Measurements from ENCODE around the gene MME.

DNA sequence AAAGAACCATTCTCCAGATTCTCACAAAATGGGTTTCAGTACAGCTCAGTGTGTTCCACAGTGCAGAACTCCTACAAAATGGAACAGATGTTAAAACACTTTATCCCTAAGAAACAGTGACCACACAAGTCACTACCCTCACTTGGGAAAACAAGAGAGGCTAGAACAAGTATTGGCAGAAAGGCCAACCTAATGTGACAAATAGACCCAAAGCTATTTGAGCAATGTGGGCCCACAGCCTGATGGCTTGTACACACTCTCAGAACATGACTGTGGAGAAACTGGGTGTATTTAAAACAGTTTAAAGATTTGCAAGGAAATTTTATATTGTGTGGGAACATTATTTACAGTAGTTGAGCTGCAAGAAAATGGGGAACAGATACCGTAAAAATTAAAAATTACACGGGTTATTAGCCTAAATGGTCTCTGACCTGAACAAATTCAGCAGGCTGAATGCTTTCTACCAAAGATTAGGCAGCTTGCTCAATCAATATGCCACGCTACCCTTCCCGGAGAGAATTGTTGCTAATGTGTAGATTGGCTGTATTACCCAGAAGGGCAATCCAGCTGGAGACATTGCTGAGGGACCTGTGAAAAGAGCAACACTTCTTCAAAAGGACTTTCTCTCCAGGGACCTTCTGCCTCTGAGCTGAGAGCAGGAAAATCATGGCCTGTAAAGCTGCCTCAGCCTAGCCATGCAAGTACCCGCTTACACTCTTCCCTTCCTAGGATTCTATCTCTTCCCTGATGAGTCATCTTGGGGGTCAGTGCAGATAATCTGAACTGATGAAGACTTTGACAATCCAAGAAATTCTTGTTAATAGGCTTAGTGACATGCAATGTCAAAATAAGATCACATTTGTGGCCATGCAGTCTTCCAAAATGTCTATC, 116.3 kb downstream of the MME start:
- TF ChIP-seq, protein P1, sequence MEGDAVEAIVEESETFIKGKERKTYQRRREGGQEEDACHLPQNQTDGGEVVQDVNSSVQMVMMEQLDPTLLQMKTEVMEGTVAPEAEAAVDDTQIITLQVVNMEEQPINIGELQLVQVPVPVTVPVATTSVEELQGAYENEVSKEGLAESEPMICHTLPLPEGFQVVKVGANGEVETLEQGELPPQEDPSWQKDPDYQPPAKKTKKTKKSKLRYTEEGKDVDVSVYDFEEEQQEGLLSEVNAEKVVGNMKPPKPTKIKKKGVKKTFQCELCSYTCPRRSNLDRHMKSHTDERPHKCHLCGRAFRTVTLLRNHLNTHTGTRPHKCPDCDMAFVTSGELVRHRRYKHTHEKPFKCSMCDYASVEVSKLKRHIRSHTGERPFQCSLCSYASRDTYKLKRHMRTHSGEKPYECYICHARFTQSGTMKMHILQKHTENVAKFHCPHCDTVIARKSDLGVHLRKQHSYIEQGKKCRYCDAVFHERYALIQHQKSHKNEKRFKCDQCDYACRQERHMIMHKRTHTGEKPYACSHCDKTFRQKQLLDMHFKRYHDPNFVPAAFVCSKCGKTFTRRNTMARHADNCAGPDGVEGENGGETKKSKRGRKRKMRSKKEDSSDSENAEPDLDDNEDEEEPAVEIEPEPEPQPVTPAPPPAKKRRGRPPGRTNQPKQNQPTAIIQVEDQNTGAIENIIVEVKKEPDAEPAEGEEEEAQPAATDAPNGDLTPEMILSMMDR (conservative IDR thresholded peaks at IDR 0.05; ENCODE audit: low read length): no peak
- no peak for TF ChIP-seq EZH2phosphoT487 (IDR thresholded peaks at IDR 0.05; ENCODE audit: borderline replicate concordance)
